Right atrium auricular region (tissue), 2 donors: ENCODE measurements around the gene PSME3. TPM values are rescaled to one million over a fixed set of nuclear protein-coding genes. Genes with fewer than 3 reads are reported as not detected.
"Not testable (repeated sequence)": the region's sequence is repeated elsewhere in the genome, so short reads cannot be mapped to it uniquely, and the experiment has no call there.

Experiments
- DNase-seq: peaks from one replicate; pipeline ENCODE4 v3.0.0-alpha.2; 2019; ENCODE audit warnings: low spot score
- H3K27ac ChIP-seq, 2 donors: fragments of 200-600 bp; sonication (generic); 1 replicate in 1 of 2; 2 replicates in 1 of 2; pipeline ENCODE4 v1.5.1; 2016 to 2019
- H3K27me3 ChIP-seq, 2 donors: fragments of 200-600 bp; sonication (generic); one replicate each; pipeline versions ENCODE4 v1.5.1 to v1.6.0; 2017 to 2019
- H3K36me3 ChIP-seq: fragments of 200-600 bp; sonication (generic); one replicate; pipeline ENCODE4 v1.5.1; 2016
- H3K4me1 ChIP-seq, 2 donors: fragments of 200-600 bp; sonication (generic); one replicate each; pipeline versions ENCODE4 v1.5.1 to v1.6.0; 2017 to 2019
- H3K4me3 ChIP-seq, 2 donors: fragments of 200-600 bp; sonication (generic); 1 replicate in 1 of 2; 2 replicates in 1 of 2; pipeline ENCODE4 v1.5.1; 2017 to 2019; ENCODE audit warnings: mild to moderate bottlenecking in 1 of 2, moderate library complexity in 1 of 2
- H3K9me3 ChIP-seq, 2 donors: fragments of 200-600 bp; sonication (generic); one replicate each; pipeline ENCODE4 v1.5.1; 2019
- CTCF ChIP-seq, 2 donors: fragments of 200-600 bp; sonication (generic); IDR thresholded peaks; one replicate each; pipeline ENCODE4 v1.5.1; 2019; ENCODE audit warnings: antibody characterized with exemption in 2 of 2
- total RNA-seq, 2 donors: library from RNA; depleted of rRNA; stranded (reverse); fragments of >200 nt; gene quantifications; one replicate each; pipeline ENCODE4 v1.1.0, GENCODE V29; 2016

Gene PSME3
- total RNA-seq, 2 donors from 2014 or later = 63.8 to 66.1 TPM

- Histone ChIP-seq H3K4me3 (no peak overlapping the region), H3K4me1 (no peaks in the 10 kb centered on the region), H3K9me3 (no peaks in the 10 kb centered on the region), H3K27ac (no peak overlapping the region), H3K36me3 (no peaks in the 10 kb centered on the region), H3K27me3 (no peaks in the 10 kb centered on the region)
- no peak for DNase-seq
- no peak for TF ChIP-seq CTCF (IDR thresholded peaks at IDR 0.05)
These were observed 45.9 kb downstream of the PSME3 start for GRCh38 chr17:42878924-42879595.

DNA sequence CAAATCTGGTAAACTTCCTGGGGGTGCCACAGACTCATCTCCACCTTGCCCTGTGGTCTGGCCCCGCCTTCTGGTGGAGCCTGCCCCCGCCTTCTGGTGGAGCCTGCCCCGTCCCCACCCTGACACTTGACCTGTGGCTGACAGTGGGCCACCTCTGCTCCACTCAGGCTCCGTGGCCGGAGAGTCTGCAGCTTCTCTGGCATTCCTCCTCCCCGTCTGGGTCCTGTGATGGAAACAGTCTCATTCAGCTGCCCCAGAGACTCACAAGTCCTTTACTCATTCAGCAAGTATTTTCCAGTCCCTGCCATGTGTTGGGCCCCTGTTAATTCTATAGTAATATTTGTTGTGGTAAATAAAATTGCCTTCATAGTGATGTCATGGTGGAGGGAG is 46.4 kb downstream of the PSME3 start:
- no peaks in the 10 kb centered on the region for H3K36me3 ChIP-seq
- no peak overlapping the region for H3K4me3 ChIP-seq
- H3K27me3 ChIP-seq = no peaks in the 10 kb centered on the region
- no peaks in the 10 kb centered on the region for H3K9me3 ChIP-seq
- H3K27ac ChIP-seq = no peak overlapping the region
- H3K4me1 ChIP-seq = no peaks in the 10 kb centered on the region
- no peak for DNase-seq
- TF ChIP-seq CTCF (IDR thresholded peaks at IDR 0.05) = no peak

- DNase-seq = no peak
- Histone ChIP-seq H3K4me3 (no peak overlapping the region), H3K27me3 (no peaks in the 10 kb centered on the region), H3K36me3 (no peaks in the 10 kb centered on the region), H3K9me3 (no peaks in the 10 kb centered on the region), H3K27ac (no peak overlapping the region), H3K4me1 (no peaks in the 10 kb centered on the region)
- TF ChIP-seq CTCF (IDR thresholded peaks at IDR 0.05) = no peak
These were observed 47.6 kb downstream of the PSME3 start for GRCh38 chr17:42880776-42881310.

DNA sequence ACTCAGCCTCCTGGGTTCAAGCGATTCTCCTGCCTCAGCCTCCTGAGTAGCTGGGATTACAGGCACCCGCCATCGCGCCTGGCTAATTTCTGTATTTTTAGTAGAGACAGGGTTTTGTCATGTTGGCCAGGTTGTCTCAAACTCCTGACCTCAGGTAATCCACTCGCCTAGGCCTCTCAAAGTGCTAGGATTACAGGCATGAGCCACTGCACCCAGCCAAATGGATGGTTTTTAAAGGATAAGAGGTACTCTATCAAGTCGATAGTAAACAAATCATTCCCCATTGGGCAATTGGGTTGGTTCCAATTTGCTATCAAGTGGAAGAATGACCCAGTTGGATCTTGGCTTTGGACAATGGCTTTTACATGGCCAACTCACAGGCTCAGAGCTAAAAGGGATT is 48.5 kb downstream of the PSME3 start:
- H3K9me3 ChIP-seq, H3K27me3 ChIP-seq, DNase-seq, H3K4me3 ChIP-seq, H3K4me1 ChIP-seq, H3K27ac ChIP-seq, H3K36me3 ChIP-seq: not testable (repeated sequence)

GRCh38 chr17:42882166-42882565 is 49.0 kb downstream of the PSME3 start:
- no peak overlapping the region for H3K27ac ChIP-seq
- H3K36me3 ChIP-seq = no peaks in the 10 kb centered on the region
- no peak for TF ChIP-seq CTCF (IDR thresholded peaks at IDR 0.05)
- no peaks in the 10 kb centered on the region for H3K27me3 ChIP-seq
- no peaks in the 10 kb centered on the region for H3K4me1 ChIP-seq
- no peak overlapping the region for H3K4me3 ChIP-seq
- H3K9me3 ChIP-seq = no peaks in the 10 kb centered on the region
- DNase-seq = no peak

DNA sequence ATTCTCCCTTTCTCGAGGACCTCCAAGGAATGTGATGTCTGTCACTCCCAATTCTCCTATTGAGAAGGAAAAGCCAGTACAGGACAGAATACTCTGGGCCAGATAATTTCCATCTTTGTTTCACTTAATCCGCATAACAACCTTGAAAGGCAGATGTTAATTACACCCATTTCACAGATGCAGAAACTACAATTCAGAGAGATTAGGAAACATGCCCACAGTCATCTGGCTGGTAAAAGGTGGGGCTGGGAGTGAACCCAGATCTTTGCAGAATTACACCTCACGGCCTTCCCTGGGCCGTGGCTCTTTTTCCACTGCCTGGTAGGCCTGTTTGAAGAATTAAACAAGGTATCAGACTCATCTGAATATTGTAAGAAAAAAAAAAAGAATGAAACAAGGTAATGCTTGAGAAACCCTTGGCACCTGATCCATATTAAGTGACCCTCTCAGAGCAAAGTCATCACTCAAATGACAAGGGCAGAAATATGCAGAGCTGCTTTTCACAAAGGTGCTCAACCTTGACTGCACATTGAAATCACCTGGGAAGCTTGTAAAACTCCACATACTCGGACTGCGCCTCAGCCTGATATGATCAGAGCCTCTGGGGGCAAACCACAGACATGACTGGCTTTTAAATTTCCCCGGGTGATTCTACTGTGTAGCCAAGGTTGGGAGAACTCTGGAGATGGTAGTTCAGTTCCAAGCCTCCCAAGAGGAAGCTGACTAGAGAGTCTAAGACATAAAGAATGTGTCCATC is 50.8 kb downstream of the PSME3 start:
- no peak overlapping the region for H3K4me3 ChIP-seq
- no peak for DNase-seq
- no peak overlapping the region for H3K27ac ChIP-seq
- no peaks in the 10 kb centered on the region for H3K4me1 ChIP-seq
- no peak for TF ChIP-seq CTCF (IDR thresholded peaks at IDR 0.05)
- no peaks in the 10 kb centered on the region for H3K9me3 ChIP-seq
- no peaks in the 10 kb centered on the region for H3K27me3 ChIP-seq
- H3K36me3 ChIP-seq = no peaks in the 10 kb centered on the region

DNA sequence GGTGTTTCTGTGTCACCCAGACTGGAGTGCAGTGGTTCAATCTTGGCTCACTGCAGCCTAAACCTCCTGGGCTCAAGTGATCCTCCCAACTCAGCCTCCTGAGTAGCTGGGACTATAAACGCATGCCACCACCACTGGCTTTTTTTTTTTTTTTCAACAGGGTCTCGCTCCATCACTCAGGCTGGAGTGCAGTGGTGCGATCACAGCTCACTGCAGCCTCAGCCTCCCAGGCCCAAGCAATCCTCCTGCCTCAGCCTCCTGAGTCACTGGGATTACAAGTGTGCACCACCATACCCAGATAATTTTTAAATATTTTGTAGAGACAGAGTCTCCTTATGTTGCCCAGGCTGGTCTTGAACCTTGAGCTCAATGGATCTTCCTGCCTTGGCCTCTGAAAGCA is 52.6 kb downstream of the PSME3 start:
- H3K4me1 ChIP-seq, H3K27me3 ChIP-seq, H3K4me3 ChIP-seq, DNase-seq, H3K27ac ChIP-seq, H3K9me3 ChIP-seq, H3K36me3 ChIP-seq: not testable (repeated sequence)
